Measurements from ENCODE around the gene ART1.
"Not testable (repeated sequence)": the region's sequence is repeated elsewhere in the genome, so short reads cannot be mapped to it uniquely, and the experiment has no call there.

Gene ART1
- 0 reads per million in 2 donors for total RNA-seq

- no peak for DNase-seq
Measured at GRCh38 chr11:3644817-3645235, at the start of gene ART1. Gene ART1 (plus strand): TSS chr11:3645128. CDS start chr11:3659214, 14,086 bp downstream.

- DNase-seq: not testable (repeated sequence)
Measured at GRCh38 chr11:3597743-3598142, 47.2 kb upstream of the ART1 start.

- DNase-seq: not testable (repeated sequence)
Measured at GRCh38 chr11:3600201-3600600, 44.7 kb upstream of the ART1 start.

- no peak for DNase-seq
Measured at GRCh38 chr11:3604167-3604566, 40.8 kb upstream of the ART1 start.

DNA sequence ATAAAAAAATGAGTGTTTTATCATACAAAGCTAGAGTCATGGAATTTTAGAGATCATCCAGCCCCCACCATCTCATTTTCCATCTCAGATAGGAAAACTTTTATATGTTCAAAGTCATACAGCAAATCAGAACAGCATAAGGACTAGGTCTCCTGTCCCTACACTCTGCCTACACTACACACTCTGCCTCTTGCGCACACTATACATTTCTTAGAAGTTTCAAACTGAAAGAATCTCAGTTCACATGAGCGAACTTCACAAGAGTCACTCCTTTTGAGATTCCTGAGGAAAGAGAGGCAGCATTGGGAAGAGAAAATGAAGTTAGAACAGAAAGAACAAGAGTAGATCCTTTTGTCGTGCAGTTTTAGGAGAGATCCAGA is 39.7 kb upstream of the ART1 start:
- no peak for DNase-seq

GRCh38 chr11:3605771-3606203 is 39.1 kb upstream of the ART1 start:
- DNase-seq: no peak

DNA sequence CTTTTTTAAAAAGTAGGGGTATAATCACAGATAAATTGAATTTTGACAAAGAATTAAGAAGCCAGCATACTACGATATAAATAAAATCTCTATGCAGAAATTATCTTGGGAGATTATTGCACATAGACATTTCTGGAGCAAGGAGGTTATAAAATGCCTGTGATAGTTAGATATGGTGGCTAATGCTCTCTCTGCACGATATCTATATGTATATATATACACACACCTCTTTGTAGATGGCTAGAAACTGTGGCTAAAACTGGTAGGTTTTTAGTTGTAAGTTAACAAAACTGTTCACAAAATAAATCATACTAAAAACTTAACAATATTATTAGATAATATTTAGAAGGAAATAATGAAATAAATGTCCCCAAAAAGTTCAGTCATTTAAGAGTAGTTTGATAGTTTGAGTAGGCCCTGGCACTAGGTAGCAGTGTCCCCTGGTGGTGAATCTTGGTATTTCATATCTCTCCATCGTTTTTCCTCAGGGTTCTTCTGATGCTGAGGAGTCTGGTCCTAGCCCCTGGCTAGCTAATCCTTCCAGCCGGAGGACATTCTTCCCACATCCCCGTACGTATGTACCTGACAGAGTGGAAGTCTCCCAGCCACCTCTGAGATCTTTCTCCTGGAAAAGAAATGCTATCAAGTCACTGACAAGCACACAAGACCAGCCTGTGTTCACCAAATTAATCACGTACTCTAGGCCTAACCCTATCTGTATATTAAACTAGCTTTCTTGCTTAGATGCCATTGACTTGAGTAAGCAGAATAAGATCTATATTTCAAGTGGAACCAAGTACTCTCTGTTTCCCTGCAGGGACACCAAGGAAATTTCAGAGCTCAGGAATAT is 35.3 kb upstream of the ART1 start:
- DNase-seq: peak in 1 of 5 experiments; percentile 27

DNA sequence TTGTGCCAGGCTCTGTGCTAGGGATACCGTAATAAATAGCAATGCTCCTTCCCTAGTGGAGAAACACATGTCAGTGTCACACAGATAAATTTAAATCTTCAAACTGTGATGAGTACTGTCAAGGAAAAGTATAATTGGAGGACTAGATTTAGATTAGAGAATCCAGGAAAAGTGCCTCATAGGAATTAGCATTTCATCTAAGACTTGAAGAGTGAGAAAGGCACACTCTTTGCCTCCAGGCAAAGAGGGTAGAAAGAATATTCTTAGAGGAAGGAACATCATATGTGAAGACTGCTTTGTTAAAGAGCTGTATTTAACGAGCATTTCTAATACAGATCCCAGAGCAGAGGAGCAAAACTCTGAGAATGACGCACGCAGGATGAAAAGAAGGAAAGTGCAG is 34.1 kb upstream of the ART1 start:
- no peak for DNase-seq

- DNase-seq: no peak
Measured at GRCh38 chr11:3611976-3612678, 32.8 kb upstream of the ART1 start.

- peak in 1 of 5 experiments; percentile 13 for DNase-seq
Measured at GRCh38 chr11:3613998-3614741, 30.8 kb upstream of the ART1 start.

DNA sequence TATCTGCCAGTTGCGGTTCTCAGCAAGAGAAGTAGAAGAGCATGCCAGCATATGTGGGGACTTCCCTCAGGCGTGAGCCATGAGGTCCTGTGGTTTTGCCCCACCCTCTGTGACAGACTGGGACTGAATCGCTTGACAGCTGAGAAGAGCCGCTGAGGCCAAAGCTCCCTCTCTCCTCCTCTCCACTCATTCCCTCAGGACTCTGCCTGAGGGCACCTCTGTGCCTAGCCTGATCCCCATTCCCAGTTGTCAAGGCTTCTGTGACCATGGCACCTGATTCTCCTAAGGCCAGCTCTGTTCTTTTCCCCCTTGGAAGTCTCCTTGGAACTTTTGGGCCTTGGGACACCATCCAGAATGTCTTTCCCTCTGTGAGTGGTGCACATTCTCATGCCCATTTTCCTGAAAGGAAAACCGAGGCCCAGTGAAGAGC is 30.2 kb upstream of the ART1 start:
- DNase-seq: peak in 2 of 5 experiments; percentile 35 to 71

GRCh38 chr11:3615998-3616397 is 28.9 kb upstream of the ART1 start:
- no peak for DNase-seq

DNA sequence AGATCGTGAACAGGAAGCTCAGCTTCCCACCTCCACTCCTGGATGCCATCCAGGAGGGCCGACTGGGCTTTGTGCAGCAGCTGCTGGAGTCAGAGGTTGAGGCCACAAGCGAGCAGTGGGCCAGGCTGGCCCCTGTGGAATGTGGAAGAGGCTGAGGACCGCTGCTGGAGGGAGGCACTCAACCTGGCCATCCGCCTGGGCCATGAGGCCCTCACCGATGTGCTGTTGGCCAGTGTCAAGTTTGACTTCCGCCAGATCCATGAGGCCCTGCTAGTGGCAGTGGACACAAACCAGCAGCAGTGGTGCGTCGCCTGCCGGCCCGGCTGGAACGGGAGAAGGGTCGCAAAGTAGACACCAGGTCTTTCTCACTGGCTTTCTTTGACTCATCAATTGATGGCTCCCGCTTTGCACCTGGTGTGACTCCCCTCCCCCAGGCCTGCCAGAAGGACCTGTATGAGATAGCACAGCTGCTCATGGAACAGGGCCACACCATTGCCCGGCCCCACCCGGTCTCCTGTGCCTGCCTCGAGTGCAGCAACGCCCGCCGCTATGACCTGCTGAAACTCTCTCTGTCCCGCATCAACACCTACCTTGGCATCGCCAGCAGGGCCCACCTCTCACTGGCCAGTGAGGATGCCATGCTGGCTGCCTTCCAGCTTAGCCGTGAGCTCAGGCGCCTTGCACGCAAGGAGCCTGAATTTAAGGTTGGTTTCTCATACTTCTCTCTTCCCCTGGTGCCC is 28.0 kb upstream of the ART1 start:
- DNase-seq: no peak

DNA sequence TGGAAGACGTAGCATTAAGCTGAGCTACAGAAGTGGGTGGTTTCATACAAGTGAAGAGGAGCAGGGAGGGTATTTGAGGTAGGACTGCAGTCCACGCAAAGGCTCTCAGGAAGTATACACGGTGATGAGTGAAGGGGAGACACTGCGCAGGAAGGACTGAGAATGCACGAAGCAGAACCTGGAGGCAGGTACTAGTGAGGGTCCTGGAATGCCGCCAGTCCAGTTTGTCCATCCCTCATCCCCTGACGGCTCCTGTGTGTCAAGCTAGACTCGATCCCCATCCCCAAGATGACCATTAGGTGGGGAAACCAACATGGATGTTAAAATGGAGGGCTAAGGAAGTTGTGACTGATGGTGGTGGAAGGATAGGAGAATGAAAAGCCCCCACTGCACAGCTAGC is 26.9 kb upstream of the ART1 start:
- no peak for DNase-seq

DNA sequence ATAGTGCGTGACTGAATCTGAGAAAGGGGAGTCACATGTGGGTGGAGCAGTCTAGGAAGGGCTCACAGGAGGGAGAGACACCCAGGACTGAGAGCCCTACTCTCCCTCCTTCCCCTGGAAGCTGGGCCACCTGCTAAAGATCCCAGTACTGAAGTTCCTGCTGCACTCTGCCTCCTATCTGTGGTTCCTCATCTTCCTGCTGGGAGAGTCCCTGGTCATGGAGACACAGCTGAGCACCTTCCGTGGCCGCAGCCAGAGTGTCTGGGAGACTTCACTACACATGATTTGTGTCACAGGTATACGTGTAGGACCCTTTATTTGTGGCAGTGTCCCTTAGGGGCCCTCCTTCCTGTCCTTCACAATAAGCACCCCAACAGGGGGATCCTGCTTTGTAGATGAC is 22.4 kb upstream of the ART1 start:
- no peak for DNase-seq

- no peak for DNase-seq
Measured at GRCh38 chr11:3623121-3623520, 21.8 kb upstream of the ART1 start.

DNA sequence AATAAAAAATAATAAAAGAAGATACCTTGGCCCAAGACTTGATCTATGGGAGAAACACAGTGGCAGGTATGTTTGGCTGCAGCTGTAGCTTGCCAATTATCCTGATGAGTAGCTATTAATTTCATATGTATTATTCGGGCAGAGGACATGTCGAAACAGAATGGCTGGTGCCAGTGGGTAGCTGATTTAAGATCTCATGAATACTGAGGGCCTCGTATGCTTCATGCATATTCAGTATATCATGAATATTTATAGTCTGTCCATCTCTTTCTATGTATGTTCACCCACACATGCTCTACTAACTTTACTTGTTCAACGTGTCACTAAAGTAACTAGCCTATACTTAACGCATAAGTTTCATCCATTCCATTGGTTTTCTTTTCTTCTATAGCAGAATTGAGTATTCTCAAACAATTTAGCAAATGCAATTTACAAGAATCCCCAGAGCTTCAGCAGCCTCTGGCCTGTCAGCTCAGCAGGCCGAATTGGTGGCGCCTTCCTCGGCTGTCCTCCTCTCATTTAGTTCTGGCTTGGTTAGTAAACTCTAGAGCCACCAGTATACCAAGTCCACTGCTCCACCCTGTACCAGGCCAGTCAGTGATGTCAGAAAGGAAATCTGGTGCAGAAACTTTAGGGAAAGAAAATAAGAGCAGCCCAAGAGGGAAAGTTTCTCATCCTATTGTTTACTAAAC is 21.0 kb upstream of the ART1 start:
- no peak for DNase-seq

GRCh38 chr11:3626250-3626960 is 18.5 kb upstream of the ART1 start:
- no peak for DNase-seq

DNA sequence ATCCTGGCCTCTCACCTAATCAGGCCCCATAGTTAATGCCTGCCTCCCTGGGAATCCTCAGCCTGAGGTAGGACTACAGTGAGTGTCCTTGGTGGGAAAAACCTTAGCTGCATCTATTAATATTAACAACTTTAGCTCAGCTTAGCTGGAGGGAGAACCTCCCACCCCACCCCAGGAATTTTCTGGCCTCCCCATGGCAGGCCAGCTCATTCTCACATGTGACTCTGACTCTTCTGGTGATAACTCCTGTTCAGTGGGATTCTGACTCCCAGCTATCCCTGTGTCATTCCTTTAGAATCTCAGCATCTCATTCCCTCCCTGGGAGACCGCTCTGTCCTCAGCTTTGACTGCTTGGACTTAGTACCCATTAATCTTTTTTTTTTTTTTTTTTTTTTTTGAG is 17.6 kb upstream of the ART1 start:
- no peak for DNase-seq

GRCh38 chr11:3631331-3631730 is 13.6 kb upstream of the ART1 start:
- no peak for DNase-seq

DNA sequence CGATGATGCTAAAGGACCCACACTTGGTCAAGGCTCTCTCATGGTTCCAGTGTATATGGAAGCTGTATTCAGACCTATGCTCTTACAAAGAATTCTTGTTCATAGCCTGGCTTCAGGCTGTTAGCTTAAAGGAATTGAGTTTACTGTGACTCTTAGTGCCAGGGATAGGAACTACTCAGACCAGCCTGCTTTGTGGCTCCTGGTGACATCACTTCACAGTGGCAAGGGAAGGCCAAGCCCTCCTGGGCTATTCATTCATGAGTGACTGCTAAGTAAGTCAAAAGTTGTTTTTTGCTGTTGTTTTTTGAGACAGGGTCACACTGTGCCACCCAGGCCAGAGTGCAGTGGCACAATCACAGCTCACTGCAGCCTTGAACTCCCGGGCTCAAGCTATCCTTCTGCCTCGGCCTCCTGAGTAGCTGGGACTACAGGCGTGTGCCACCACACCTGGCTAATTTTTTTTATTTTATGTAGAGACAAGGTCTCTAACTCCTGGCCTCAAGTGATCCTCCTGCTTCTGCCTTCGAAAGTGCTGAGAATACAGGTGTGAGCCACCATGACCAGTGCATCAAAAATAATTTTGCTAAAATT is 12.8 kb upstream of the ART1 start:
- DNase-seq: no peak
